Measurements from ENCODE around the gene SORBS1.

Gene SORBS1

DNA sequence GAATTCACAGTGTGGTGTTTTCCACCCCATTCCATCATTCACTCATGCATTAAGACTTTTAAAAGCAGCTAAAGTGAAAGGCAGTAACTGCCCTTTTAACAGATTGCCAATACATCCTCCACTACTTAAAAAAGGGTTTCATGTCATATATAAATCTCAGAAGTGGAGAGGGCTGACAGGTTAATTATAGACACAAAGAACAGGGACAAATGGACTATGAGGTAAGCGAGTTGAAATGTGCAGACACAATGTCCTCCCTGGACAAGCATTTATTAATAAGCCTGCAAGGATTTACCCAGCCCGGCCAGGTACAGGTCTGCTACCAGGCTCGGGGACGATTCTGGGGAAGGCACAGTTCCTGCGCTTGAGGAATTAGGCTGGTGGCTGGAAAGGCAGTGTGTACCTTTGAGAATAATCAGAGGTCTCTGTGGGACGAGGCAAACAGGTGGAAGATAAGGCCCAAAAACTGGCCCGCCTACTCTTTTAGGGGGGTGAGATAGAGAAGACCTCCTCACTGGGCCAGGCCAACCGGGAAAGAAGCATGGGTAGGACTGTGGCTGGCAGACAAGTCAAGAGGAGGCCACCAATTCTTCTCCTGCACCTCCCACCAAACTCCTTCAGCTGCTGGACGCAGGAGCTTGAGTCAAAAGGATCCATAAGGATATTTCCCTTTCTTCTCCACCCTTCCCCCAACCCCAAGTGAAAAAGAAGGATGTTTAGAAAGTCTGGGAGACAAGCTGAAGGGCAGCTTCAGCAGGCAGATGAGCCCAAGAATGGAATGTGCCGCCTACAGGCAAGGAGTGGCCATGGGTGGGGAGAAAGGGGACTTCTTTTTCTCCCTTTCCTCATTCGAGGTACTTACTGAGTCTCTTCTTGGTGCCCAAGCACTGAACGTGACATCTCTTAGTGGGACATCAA, 271.9 kb downstream of the SORBS1 start:
- no peak for DNase-seq

DNA sequence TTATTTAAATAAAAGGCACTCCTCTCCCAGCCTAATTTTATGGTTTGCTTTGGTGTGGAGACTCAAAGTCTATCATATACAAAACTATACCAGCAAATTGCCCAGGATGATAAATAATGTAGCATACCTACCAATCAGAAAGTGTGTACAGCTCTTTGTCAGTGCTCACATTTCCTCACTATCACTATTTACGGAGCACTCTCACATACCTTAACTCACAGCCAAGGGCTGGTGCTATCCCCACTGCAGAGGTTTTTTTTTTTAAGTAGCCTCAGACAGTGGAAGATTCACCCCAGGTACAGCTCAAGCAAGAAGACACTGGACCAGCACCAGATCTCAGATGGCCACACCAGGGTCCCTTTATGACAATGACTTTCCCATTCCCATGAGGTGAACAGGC, 272.9 kb downstream of the SORBS1 start:
- DNase-seq, result no peak

DNA sequence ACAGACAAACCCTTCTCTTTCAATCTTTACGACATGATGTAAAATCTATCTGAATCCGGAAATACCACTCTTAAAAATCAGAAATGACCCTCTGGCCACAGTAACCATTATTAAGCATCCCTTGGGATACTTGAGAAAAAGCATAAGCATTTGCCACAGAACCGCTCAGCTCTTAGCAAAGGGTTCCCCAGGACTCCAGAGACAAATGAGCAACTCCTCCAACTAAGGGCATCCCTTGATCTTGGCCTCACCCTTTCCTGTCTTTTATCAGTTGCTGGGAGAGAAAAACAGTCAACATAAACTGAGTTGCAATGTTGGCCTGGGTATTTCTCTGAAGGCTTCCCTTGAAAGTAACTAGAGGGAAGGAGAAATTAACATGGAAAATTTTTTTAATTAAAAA, 273.9 kb downstream of the SORBS1 start:
- no peak for DNase-seq

DNA sequence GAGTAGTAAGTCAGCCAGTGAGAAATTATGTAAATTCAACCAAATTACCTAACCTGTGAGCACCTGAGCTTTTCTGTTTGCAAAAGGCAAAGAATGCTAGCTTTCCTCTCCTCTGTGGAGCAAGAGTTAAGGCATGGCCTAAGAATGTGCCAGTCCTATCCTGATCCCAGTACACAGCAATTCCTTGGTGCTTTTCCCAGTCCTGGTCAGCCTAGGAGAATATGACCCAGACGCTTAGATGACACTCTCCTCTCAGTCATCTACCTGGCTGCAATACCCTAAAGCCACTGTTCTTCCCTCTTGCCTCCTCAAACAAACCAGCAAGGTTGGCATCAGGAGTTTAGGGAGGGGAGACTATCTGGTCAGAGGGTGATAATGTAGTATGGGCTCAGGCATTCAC, 274.5 kb downstream of the SORBS1 start:
- no peak for DNase-seq

DNA sequence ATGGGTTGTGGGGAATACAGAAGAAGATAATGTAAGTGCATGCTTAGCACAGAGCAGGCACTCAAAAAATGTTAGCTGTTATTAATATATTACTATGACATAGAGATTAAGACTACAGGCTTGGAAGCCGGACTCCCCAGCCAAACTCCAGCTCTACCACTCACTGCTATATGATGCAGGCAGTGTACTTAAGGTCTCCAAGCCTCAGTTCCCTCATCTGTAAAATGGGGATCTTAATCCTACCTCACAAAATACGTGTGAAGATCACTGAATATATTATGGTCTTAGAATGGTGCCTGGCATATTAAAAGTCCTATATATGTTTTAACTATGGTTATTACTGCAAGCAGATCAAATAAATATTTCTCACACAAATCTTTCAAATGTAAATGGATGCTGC, 275.6 kb downstream of the SORBS1 start:
- DNase-seq, result no peak

GRCh38 chr10:95284807-95285206, 276.4 kb downstream of the SORBS1 start:
- DNase-seq, result no peak

GRCh38 chr10:95282107-95282506, 279.1 kb downstream of the SORBS1 start:
- DNase-seq, result no peak

DNA sequence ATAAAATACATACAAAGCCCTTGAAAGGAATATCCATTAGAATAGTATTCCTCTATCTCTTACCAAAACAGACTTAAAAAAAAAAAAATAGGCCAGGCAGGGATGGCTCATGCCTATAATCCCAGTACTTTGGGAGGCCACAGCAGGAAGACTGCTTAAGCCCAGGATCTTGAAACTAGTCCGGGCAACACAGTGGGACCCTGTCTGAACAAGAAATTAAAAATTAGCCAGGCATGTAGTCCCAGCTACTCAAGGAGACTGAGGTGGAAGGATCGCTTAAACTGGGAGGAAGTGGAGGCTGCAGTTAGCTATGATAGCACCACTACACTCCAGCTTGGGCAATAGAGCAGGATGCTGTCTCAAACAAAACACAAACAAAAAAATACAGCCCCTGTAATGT, 280.0 kb downstream of the SORBS1 start:
- no peak for DNase-seq

DNA sequence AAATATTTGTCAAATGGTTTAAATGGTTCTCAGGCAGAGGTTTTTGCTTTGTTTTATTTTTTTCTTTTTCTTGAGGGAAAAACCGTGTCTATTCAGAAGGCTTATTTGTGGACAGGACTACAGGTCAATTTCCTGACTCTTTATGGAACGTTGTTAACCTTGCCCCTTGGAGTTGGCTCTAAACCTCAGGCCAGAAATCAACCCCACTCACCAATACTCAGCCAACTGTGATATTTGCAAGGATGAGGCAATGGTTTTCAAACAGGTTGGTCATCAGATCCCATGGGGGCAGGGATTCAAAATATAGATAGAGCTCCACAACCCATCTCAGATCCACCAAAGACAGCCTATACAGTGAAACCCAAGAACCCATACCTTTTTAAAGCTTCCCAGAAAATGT, 280.5 kb downstream of the SORBS1 start:
- DNase-seq, result no peak

DNA sequence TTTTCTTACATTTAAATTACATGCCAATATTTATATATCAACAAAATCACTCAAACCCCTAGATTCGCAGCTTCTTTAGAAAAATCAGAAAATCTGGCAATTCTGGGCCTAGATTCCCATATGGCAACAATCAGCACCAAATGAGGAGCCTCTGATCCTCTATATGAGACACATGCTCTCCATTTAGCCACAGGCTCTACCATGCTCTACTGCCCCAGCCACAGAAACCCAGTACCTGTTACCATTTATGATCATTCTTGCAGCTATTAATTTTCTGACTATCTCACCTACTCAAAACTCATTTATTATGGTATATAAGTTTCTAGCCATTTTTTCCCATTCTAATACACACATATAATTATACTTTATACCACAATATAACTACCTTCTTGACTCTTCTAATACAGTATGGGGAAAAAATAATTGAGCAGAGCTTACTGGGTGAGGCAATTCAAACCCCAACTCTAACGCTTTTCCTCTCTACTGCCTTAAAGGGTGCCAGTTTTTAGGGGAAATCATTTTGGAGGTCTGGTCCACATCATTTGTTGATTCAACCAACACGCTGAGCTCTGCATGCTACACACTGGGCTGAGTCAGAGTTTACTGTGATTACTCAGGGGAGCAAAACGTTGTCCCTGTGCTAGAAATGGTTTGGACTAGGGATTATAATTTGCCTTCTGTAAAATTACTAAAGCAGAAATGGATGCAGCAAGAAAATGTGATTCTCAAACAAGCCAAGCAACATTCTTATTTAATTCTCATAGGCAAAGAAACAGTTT, 281.9 kb downstream of the SORBS1 start:
- no peak for DNase-seq

- DNase-seq, result no peak
Measured at GRCh38 chr10:95278061-95278988, 282.8 kb downstream of the SORBS1 start.

- no peak for DNase-seq
Measured at GRCh38 chr10:95277614-95278013, 283.6 kb downstream of the SORBS1 start.

GRCh38 chr10:95277201-95277570, 284.0 kb downstream of the SORBS1 start:
- DNase-seq, result no peak

DNA sequence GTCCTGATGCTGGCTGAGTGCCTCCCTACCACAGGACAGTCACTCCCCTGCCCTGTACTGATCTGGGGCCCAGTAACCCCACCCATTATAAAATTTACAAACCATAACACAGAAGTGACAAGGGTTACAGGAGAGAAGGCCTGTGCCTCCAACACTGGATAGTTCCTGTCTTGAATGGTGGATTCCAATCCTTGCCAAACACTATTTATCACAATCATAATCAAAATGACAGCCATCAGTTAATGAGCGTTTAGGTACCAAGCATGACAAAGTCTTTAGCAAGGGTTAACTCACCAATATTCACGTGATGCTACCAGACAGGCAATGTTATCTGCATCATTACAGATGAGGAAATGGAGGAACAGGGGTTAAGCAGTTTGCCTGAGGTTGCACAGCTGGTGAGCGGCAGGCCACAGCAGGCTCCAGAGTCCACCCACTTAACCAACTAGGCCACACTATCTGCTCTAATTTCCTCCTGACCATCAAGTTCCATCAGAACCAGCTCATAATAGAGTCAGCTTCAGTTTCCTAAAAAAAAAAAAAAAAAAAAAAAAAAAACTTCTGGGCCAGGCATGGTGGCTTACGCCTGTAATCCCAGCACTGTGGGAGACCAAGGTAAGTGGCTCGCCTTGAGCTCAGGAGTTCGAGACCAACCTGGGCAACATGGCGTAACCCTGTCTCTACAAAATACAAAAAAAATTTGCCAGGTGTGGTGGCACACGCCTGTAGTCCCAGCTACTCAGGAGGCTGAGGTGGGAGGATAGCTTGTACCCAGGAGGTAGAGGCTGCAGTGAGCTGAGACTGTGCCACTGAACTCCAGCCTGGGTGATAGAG, 284.6 kb downstream of the SORBS1 start:
- DNase-seq, result no peak

- no peak for DNase-seq
Measured at GRCh38 chr10:95275726-95276366, 285.3 kb downstream of the SORBS1 start.

GRCh38 chr10:95273393-95274312, 287.5 kb downstream of the SORBS1 start:
- DNase-seq, result no peak

GRCh38 chr10:95268438-95268837, 292.7 kb downstream of the SORBS1 start:
- no peak for DNase-seq

GRCh38 chr10:95267251-95267650, 293.9 kb downstream of the SORBS1 start:
- DNase-seq, result no peak

DNA sequence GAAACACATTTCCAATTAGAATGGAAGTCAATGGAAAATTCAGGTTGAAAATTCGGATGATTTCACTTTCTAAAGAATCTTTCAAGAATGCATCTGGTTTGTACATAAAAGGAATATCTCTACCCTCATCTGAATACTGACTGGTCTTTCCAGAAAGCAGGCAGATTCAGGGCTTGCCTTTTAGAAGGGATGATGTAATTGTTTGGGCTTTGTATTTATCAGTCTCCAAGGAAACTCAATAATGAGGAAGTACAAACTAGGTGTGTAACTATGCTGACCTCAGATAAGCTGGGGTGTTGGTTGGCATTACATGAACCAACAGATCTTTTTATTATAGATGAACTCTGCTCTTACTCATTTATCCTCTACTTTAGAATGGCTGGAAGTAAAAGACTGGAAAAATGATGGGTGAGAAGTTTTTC, 294.5 kb downstream of the SORBS1 start:
- no peak for DNase-seq

DNA sequence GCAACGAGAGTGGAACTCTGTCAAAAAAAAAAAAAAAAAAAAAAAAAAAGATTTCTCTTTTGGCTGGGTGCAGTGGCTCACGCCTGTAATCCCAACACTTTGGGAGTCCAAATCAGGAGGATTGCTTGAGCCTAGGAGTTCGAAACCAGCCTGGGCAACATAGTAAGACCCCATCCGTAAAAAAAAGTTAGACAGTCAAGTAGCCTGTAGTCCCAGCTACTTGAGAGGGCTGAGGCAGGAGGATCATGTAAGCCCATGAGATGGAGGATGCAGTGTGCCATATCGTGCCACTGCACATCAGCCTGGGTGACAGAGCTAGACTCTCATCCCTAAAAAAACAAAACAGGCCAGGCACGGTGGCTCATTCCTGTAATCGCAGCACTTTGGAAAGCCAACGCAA, 295.6 kb downstream of the SORBS1 start:
- DNase-seq, result no peak
